T47D (cell line): ENCODE data around the gene TCF12.

ENCODE experiments used
- DNase-seq, 2 experiments: peaks; one replicate each; pipeline versions ENCODE4 v3.0.0 to v3.0.0-alpha.2; 2011 to 2012; ENCODE audit warnings: low read depth in 1 of 2, low spot score in 1 of 2
- JUND ChIP-seq: IDR thresholded peaks from 2 replicates; pipeline ENCODE4 v1.6.1; 2012; ENCODE audit warnings: low read depth
- in situ Hi-C: cut with HindIII; loops from 2 replicates; pipeline ENCODE4 v1.10.0; 2016; ENCODE audit warnings: low sequenced_read_pairs, low pct_unique_long_range_greater_than_20kb

TCF12 gene

GRCh38 chr15:57044072-57044702 is 125.7 kb downstream of the TCF12 start:
- no peak for TF ChIP-seq JUND
- in situ Hi-C loops, result no loop called here
- DNase-seq, result no peak

DNA sequence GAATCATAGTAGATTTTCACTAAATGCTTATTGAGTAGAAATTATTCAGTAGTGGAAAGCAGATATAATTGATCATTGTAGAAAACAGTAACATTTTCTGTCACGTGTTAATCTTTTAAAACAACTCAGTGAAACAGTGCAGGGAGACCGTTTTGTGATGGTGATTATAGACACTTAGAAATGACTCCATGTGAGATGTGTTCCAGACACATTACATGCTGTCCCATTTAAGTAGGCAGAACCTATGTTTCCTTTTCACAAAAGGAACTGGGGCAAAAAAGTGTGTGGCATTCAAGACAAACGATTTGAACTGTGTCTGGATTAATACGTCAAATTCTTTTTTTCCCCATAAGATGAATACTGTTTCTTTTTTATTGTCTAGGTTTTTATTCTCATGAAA is 126.5 kb downstream of the TCF12 start:
- no peak for TF ChIP-seq JUND
- in situ Hi-C loops, result no loop called here
- DNase-seq, result no peak

GRCh38 chr15:57045741-57046382 is 127.4 kb downstream of the TCF12 start:
- no peak for DNase-seq
- in situ Hi-C loops, result no loop called here
- TF ChIP-seq JUND, result no peak

DNA sequence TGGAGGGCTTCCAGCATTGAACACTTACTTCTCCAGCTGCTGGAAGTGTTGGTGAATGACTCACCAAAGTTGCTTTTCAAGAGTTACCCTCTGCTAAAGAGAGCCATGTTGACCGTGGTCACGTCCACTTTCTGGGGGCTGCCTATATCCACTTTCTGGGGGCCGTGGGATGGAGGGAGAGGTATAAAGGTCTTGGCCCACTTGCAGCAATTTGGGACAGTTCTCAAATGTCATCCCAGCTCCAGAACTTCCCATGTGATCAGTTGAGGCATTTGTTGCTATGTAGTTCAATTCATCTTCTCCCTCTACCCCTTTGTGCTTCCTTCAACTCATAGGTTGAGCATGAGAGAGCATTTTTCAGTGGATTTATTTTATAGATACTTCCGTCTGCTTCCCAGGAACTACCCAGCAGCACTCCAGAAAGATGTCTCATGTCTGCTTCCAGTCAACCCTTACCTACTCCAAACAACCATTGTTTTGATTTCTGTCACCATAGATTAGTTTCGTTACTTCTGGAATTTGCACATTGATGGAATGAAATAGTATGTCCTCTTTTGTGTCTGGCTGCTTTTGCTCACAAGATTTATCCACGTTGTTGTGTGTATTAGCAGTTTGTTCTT is 130.6 kb downstream of the TCF12 start:
- TF ChIP-seq JUND, result no peak
- in situ Hi-C loops, result no loop called here
- DNase-seq, result no peak

DNA sequence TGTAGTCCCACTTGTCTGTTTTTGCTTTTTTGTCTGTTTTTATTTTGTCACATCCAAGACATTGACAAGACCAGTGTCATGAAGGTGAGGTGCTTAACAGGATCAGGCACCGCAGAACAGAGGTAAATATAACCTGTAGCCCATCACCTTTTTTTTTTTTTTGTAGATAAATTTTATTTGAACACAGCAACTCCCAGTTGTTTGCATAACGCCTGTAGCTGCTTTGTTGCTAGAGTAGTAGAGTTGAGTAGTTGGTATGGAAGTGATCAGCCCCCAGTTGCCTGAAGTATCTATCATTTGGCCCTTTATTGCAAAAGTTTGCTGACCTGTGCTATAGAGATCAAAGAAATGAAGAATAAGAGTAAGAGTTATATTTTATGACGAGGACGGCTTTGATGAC is 135.0 kb downstream of the TCF12 start:
- in situ Hi-C loops, result no loop called here

DNA sequence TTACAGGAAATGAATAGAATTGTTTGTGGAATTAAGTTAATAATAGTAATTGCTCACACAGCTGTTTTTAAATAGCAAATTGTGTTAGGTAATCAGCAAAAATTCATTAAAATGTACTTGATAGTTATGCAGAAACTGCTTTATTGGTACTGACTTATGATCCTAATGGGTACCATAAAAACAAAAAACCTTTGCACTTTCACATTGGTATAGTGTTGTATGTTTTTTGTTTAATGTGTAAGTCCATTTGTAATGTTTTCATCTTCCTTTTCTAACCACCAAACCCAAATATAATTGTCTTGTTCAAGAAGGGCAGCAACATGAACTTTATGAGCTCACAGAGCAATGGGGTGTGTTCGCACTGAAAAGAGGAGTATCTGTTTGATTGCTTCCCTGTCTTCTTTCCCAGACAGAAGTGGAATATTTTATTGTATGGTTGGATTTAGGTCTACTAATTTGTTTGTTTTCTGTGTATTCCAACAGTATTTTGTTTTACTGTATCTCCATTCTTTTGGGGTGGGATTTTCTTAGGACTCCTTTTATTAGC is 135.8 kb downstream of the TCF12 start:
- in situ Hi-C loops, result no loop called here
- DNase-seq, result no peak
- TF ChIP-seq JUND, result no peak

More for the DNA sequence above, 135.0 kb downstream of the TCF12 start:
- TF ChIP-seq JUND, result no peak
- no peak for DNase-seq

DNA sequence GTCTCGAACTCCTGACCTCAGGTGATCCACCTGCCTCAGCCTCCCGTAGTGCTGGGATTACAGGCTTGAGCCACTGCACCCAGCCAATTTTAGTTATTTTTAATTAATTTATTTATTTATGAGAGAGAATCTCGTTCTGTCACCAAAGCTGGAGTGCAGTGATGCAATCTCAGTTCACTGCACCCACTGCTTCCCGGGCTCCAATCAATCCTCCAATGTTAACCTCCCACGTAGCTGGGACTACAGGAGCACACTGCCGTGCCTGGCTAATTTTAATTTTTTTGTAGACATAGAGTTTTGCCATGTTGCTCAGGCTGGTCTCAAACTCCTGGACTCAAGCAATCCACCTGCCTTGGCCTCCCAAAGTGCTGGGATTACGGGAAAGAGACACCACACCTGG is 137.9 kb downstream of the TCF12 start:
- no peak for DNase-seq
- TF ChIP-seq JUND, result no peak
- in situ Hi-C loops, result no loop called here

- in situ Hi-C loops, result no loop called here
- no peak for DNase-seq
- TF ChIP-seq JUND, result no peak
Measured at GRCh38 chr15:57057134-57057930, 138.9 kb downstream of the TCF12 start.

DNA sequence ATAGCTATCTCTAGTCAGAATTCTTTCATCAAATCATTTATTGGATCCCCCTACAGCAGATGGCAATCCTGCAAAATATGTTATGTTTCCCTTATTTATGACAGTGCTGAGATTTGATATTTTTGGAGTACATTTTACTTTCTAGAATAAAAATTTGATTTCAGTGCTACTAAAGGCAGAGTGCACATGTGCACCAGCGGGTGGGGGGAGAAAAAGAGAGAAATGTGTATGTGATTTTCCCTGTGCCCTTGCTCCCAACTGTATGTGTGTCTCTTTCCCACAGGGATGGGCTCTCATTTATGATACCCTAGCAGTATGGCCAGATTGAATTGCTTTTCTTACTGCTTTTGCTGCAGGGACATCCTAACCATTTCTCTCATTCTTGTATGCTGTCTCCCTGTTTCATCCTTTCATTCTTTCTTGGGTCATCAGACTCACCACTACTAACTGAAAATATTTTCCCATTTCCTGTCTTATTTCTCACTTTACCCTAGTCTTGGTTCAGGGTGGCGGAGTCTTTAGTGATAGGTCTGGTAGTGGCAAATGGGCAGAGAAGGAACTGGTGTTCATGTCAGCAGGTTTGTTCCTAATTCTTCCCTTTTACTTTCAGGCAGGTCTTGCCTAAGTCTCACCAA is 140.7 kb downstream of the TCF12 start:
- no peak for TF ChIP-seq JUND
- no peak for DNase-seq
- in situ Hi-C loops, result no loop called here

GRCh38 chr15:57060799-57061198 is 142.4 kb downstream of the TCF12 start:
- DNase-seq, result no peak
- TF ChIP-seq JUND, result no peak

GRCh38 chr15:57061281-57061680 is 142.8 kb downstream of the TCF12 start:
- no peak for DNase-seq
- in situ Hi-C loops, result no loop called here
- TF ChIP-seq JUND, result no peak

More at GRCh38 chr15:57060799-57061198, 142.4 kb downstream of the TCF12 start:
- in situ Hi-C loops, result no loop called here

DNA sequence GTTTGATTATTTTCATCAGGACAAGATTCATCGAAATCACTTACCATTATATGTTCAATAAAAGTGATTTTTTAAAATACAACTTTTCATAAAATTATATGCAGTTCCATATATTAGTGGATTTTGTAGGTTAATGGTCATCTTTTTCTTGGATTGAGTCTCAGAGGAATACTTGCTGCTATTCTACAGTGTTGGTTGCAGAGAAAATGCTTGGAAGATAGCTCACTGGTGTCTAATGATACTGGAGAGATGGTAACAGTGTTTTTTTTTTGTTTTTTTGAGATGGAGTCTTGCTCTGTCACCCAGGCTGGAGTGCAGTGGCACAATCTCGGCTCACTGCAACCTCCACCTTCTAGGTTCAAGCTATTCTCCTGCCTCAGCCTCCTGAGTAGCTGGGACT is 143.3 kb downstream of the TCF12 start:
- no peak for DNase-seq
- in situ Hi-C loops, result no loop called here
- TF ChIP-seq JUND, result no peak
